SK-N-SH treated with all-trans-retinoic acid at 6 μM for 48 hours (cell line): ENCODE results near the gene FOXC1.

ENCODE experiments used
- ATAC-seq: fragments of 200-7000 bp; cut with Tn5 transposase; 3 replicates; pipeline ENCODE4 v1.9.1; 2020; ENCODE audit warnings: mild to moderate bottlenecking, moderate library complexity
- CSDC2 ChIP-seq: fragments of 250-450 bp; sonication (Bioruptor Pico); IDR thresholded peaks from 2 replicates; pipeline ENCODE4 v1.5.0; 2020; ENCODE audit warnings: mild to moderate bottlenecking, moderate library complexity
- GLIS3 ChIP-seq: fragments of 250-450 bp; sonication (Bioruptor Pico); IDR thresholded peaks from 2 replicates; pipeline ENCODE4 v1.5.0; 2020; ENCODE audit warnings: mild to moderate bottlenecking, moderate library complexity
- OSR1 ChIP-seq: fragments of 250-450 bp; sonication (Bioruptor Pico); IDR thresholded peaks from 2 replicates; pipeline ENCODE4 v1.8.0; 2022; ENCODE audit warnings: moderate library complexity, mild to moderate bottlenecking, inconsistent platforms
- PPARA ChIP-seq: fragments of 250-450 bp; sonication (Bioruptor Pico); IDR thresholded peaks from 2 replicates; pipeline ENCODE4 v1.5.0; 2020; ENCODE audit warnings: mild to moderate bottlenecking, borderline replicate concordance
- SNAI2 ChIP-seq: fragments of 250-450 bp; sonication (Bioruptor Pico); IDR thresholded peaks from 2 replicates; pipeline ENCODE4 v1.5.0; 2020; ENCODE audit warnings: mild to moderate bottlenecking, moderate library complexity
- ZC3H10 ChIP-seq: fragments of 250-450 bp; sonication (Bioruptor Pico); IDR thresholded peaks from 2 replicates; pipeline ENCODE4 v1.5.1; 2021; ENCODE audit warnings: mild to moderate bottlenecking, moderate library complexity
- ZFP3 ChIP-seq: fragments of 250-450 bp; sonication (Bioruptor Pico); IDR thresholded peaks from 2 replicates; pipeline ENCODE4 v1.5.0; 2020; ENCODE audit warnings: mild to moderate bottlenecking, moderate library complexity
- ZFP30 ChIP-seq: fragments of 450-650 bp; formaldehyde crosslinking; IDR thresholded peaks from 2 replicates; pipeline ENCODE4 v1.5.0; 2022; ENCODE audit warnings: mild to moderate bottlenecking, moderate library complexity
- ZNF565 ChIP-seq: fragments of 450-650 bp; formaldehyde crosslinking; conservative IDR thresholded peaks from 2 replicates; pipeline ENCODE4 v1.5.0; 2020; ENCODE audit warnings: low read depth, mild to moderate bottlenecking, moderate library complexity
- ZNF70 ChIP-seq: fragments of 450-650 bp; formaldehyde crosslinking; IDR thresholded peaks from 2 replicates; pipeline ENCODE4 v1.5.0; 2020; ENCODE audit warnings: mild to moderate bottlenecking, moderate library complexity
- ZNF8 ChIP-seq: fragments of 450-650 bp; formaldehyde crosslinking; IDR thresholded peaks from 2 replicates; pipeline ENCODE4 v1.5.0; 2020; ENCODE audit warnings: mild to moderate bottlenecking, moderate library complexity
- TF ChIP-seq, protein P1 (sequence below): fragments of 250-450 bp; sonication (Bioruptor Pico); IDR thresholded peaks from 2 replicates; pipeline ENCODE4 v1.8.0; 2021; ENCODE audit warnings: low read depth, mild to moderate bottlenecking, moderate library complexity, borderline replicate concordance
- TF ChIP-seq, protein P2 (sequence below): fragments of 250-450 bp; sonication (Bioruptor Pico); IDR thresholded peaks from 2 replicates; pipeline ENCODE4 v1.5.1; 2021; ENCODE audit warnings: mild to moderate bottlenecking, moderate library complexity
- TF ChIP-seq, protein P3 (sequence below): fragments of 250-450 bp; sonication (Bioruptor Pico); IDR thresholded peaks from 2 replicates; pipeline ENCODE4 v1.5.0; 2020; ENCODE audit warnings: mild to moderate bottlenecking, moderate library complexity
- TF ChIP-seq, protein P4 (sequence below): fragments of 250-450 bp; sonication (Bioruptor Pico); IDR thresholded peaks from 2 replicates; pipeline ENCODE4 v1.5.1; 2020; ENCODE audit warnings: low read depth, mild to moderate bottlenecking, moderate library complexity

Gene FOXC1

DNA sequence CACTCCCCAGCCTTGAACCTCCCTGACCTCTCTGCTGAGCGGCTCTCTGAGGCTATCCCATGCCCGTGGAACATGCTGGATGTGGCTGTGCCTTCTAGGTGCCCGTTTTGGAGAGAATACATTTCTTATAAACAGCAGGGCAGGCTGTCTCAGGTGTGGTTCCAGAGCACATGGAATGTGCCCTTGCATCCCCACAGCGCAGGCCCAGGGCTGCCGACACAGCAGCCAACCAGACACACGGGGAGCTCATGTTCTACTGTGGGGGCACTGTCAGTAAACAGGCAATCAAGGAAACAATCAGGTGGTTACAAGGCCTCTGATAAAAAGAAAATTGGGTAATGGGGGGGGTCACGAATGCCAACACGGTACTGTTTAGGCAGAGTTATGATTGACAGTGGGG is 30.8 kb downstream of the FOXC1 start:
- TF ChIP-seq, protein P1, sequence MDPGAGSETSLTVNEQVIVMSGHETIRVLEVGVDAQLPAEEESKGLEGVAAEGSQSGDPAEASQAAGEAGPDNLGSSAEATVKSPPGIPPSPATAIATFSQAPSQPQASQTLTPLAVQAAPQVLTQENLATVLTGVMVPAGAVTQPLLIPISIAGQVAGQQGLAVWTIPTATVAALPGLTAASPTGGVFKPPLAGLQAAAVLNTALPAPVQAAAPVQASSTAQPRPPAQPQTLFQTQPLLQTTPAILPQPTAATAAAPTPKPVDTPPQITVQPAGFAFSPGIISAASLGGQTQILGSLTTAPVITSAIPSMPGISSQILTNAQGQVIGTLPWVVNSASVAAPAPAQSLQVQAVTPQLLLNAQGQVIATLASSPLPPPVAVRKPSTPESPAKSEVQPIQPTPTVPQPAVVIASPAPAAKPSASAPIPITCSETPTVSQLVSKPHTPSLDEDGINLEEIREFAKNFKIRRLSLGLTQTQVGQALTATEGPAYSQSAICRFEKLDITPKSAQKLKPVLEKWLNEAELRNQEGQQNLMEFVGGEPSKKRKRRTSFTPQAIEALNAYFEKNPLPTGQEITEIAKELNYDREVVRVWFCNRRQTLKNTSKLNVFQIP (CRISPR knock-in tag), result no peak
- TF ChIP-seq GLIS3, result no peak
- TF ChIP-seq, protein P2, sequence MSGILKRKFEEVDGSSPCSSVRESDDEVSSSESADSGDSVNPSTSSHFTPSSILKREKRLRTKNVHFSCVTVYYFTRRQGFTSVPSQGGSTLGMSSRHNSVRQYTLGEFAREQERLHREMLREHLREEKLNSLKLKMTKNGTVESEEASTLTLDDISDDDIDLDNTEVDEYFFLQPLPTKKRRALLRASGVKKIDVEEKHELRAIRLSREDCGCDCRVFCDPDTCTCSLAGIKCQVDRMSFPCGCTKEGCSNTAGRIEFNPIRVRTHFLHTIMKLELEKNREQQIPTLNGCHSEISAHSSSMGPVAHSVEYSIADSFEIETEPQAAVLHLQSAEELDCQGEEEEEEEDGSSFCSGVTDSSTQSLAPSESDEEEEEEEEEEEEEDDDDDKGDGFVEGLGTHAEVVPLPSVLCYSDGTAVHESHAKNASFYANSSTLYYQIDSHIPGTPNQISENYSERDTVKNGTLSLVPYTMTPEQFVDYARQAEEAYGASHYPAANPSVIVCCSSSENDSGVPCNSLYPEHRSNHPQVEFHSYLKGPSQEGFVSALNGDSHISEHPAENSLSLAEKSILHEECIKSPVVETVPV (CRISPR knock-in tag), result no peak
- no peak for TF ChIP-seq SNAI2
- TF ChIP-seq OSR1 (CRISPR knock-in tag), result no peak

DNA sequence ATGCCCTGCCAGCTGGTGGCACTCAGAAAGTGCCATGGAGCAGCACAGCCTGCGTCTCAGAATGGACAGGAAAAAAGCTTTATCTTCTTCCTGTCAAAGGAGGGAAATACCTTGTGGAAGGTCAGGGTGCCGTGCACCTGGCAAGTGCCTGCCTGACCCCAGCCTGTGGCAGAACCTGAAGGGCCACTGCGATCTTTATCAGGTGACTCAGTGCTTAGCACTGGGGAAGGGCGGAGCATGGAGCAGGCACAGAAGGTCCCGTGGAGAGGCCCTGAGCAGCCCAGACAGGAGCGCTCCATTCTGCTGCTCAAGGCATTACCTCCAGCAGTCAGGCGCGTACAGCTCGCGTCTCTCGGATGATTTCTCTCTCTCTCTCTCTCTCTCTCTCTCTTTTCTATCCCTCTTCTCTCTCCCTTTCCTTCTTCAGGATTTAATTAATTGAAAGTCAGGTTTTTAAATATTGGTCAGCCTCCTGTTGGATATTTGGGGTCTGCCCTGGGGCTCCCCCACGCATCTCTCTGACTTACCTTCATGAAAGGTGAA is 31.7 kb downstream of the FOXC1 start:
- ATAC-seq, result peak; percentile 35; the same call in 2 of the 3 replicates
- TF ChIP-seq, protein P2 (CRISPR knock-in tag), result no peak
- TF ChIP-seq, protein P3, sequence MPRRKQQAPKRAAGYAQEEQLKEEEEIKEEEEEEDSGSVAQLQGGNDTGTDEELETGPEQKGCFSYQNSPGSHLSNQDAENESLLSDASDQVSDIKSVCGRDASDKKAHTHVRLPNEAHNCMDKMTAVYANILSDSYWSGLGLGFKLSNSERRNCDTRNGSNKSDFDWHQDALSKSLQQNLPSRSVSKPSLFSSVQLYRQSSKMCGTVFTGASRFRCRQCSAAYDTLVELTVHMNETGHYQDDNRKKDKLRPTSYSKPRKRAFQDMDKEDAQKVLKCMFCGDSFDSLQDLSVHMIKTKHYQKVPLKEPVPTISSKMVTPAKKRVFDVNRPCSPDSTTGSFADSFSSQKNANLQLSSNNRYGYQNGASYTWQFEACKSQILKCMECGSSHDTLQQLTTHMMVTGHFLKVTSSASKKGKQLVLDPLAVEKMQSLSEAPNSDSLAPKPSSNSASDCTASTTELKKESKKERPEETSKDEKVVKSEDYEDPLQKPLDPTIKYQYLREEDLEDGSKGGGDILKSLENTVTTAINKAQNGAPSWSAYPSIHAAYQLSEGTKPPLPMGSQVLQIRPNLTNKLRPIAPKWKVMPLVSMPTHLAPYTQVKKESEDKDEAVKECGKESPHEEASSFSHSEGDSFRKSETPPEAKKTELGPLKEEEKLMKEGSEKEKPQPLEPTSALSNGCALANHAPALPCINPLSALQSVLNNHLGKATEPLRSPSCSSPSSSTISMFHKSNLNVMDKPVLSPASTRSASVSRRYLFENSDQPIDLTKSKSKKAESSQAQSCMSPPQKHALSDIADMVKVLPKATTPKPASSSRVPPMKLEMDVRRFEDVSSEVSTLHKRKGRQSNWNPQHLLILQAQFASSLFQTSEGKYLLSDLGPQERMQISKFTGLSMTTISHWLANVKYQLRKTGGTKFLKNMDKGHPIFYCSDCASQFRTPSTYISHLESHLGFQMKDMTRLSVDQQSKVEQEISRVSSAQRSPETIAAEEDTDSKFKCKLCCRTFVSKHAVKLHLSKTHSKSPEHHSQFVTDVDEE (CRISPR knock-in tag), result no peak

More for the DNA sequence above, 30.8 kb downstream of the FOXC1 start:
- no peak for ATAC-seq

DNA sequence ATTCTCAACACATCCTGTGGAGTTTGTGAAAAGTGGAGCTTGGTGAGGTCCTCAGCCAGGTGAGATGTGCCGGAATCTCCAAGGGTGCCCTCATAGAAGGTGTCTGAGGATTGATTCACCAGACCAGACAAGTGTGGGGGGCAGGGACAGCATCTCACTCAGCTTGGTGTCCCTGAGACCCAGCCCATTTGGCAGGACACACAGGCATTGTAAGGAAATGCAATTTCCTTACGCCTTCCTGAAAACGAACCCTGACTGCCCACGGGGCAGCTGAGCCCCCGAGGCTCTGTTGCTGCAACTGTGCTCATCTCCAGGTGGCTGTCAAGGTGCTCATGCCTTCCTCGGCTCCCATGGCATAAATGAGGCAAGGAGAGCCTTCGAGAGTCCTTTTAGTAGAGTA is 33.4 kb downstream of the FOXC1 start:
- TF ChIP-seq ZNF565 (CRISPR knock-in tag), result no peak
- TF ChIP-seq ZFP3 (CRISPR knock-in tag), result no peak
- TF ChIP-seq, protein P1 (CRISPR knock-in tag), result no peak
- no peak for TF ChIP-seq ZNF8 (CRISPR knock-in tag)
- TF ChIP-seq ZFP30 (CRISPR knock-in tag), result no peak
- no peak for TF ChIP-seq PPARA (CRISPR knock-in tag)
- no peak for TF ChIP-seq ZC3H10
- ATAC-seq, result no peak

DNA sequence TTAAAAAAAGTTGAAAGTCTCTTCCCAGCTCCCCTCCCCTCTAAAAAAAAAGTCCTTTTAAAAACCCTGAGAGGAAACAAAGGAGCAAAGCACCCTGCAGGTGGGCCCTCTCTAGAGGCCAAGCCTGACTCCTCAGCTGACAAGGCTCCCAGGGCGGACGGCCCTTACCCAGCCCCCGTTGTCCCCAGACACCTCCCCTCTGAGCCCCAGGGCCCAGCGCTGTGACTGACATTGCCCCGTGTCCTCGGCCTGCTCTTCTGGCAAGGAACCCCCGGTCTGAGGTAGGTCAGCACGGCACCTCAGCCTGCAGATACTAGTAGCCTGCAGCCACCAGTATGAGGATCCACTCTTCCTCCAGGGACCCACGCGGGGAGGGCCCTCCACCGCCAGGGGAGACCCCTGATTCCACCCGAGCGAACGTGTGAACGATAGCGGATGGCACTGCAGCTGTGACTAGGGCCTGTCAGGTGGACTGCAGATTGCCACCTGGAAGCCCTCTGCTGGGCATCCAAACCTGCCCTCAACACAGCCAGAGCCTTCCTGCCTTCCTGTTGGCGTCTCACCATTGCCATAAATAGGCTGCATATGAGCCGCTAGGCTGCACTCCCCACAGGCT is 34.2 kb downstream of the FOXC1 start:
- ATAC-seq, result no peak
- TF ChIP-seq, protein P1 (CRISPR knock-in tag), result no peak
- TF ChIP-seq CSDC2 (CRISPR knock-in tag) (no peak), ZFP30 (CRISPR knock-in tag) (no peak), OSR1 (CRISPR knock-in tag) (no peak), ZNF565 (CRISPR knock-in tag) (no peak), ZNF70 (CRISPR knock-in tag) (no peak), ZC3H10 (no peak)
- TF ChIP-seq, protein P2 (CRISPR knock-in tag), result no peak
- TF ChIP-seq, protein P4, sequence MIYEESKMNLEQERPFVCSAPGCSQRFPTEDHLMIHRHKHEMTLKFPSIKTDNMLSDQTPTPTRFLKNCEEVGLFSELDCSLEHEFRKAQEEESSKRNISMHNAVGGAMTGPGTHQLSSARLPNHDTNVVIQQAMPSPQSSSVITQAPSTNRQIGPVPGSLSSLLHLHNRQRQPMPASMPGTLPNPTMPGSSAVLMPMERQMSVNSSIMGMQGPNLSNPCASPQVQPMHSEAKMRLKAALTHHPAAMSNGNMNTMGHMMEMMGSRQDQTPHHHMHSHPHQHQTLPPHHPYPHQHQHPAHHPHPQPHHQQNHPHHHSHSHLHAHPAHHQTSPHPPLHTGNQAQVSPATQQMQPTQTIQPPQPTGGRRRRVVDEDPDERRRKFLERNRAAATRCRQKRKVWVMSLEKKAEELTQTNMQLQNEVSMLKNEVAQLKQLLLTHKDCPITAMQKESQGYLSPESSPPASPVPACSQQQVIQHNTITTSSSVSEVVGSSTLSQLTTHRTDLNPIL (CRISPR knock-in tag), result no peak
- TF ChIP-seq, all 23 proteins: peak for 0
